Measurements from ENCODE around the gene PCBP3. TPM values are rescaled to one million over a fixed set of nuclear protein-coding genes. Genes with fewer than 3 reads are reported as not detected.

PCBP3 gene
- total RNA-seq, 2 experiments from 2014 or later = 3.4 to 3.8 TPM

DNA sequence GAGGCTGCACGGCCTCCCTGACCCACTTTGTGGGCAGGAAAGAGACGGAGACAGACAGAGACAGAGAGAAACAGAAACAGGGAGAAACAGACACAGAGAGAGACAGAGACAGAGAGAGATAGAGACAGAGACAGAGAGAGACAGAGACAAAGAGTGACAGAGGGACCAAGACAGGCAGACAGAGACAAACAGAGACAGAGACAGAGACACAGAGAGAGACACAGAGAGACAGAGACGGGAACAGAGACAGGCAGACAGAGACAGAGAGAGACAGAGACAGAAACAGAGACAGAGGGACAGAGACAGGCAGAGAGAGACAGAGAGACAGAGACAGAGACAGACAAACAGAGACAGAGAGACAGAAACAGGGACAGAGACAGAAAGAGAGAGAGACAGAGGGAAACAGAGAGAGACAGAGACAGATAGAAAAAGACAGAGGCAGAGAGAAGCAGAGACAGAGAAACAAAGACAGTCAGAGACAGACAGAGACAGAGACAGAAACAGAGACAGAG, 341.1 kb downstream of the PCBP3 start:
- H3K4me3 Mint-ChIP-seq = peak overlapping the region; percentile 67
- no peak overlapping the region for H3K27ac ChIP-seq (ENCODE audit: low read depth in 1 of 2, low read length in 2 of 2)
- H3K36me3 ChIP-seq (ENCODE audit: insufficient read depth, low read length) = no peaks in the 10 kb centered on the region
- TF ChIP-seq, protein P1, sequence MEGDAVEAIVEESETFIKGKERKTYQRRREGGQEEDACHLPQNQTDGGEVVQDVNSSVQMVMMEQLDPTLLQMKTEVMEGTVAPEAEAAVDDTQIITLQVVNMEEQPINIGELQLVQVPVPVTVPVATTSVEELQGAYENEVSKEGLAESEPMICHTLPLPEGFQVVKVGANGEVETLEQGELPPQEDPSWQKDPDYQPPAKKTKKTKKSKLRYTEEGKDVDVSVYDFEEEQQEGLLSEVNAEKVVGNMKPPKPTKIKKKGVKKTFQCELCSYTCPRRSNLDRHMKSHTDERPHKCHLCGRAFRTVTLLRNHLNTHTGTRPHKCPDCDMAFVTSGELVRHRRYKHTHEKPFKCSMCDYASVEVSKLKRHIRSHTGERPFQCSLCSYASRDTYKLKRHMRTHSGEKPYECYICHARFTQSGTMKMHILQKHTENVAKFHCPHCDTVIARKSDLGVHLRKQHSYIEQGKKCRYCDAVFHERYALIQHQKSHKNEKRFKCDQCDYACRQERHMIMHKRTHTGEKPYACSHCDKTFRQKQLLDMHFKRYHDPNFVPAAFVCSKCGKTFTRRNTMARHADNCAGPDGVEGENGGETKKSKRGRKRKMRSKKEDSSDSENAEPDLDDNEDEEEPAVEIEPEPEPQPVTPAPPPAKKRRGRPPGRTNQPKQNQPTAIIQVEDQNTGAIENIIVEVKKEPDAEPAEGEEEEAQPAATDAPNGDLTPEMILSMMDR (IDR thresholded peaks at IDR 0.05) = no peak
- H3K27ac Mint-ChIP-seq = no peak overlapping the region
- H3K36me3 Mint-ChIP-seq (ENCODE audit: low read depth) = no peaks in the 10 kb centered on the region
- DNase-seq = no peak
- intact Hi-C loops (cut with DNase I, micrococcal nuclease) = loop anchor here in 1 of 2 experiments (5.0 to 10.0 kb wide), 4 partner anchors 97 to 430 kb away; partner anchors contain the start of gene PCBP3
- H3K4me1 ChIP-seq (ENCODE audit: insufficient read depth, low read length) = peaks cover 24% of the 10 kb centered on the region
- ChIA-PET CTCF (no interaction called here), POLR2A (no interaction called here)
- ATAC-seq (ENCODE audit: poor library complexity) = no peak
- H3K27me3 ChIP-seq (ENCODE audit: control insufficient read depth in 1 of 2, insufficient read depth in 2 of 2, low read length in 2 of 2) = peaks cover 2 to 4% of the 10 kb centered on the region in 2 experiments
- no peaks in the 10 kb centered on the region for H3K4me1 Mint-ChIP-seq (ENCODE audit: low read depth)
- H3K9me3 ChIP-seq (ENCODE audit: control insufficient read depth in 1 of 2, insufficient read depth in 1 of 2, low read length in 2 of 2) = peaks cover 0 to 8% of the 10 kb centered on the region in 2 experiments
- no peaks in the 10 kb centered on the region for H3K9me3 Mint-ChIP-seq
- H3K27me3 Mint-ChIP-seq = no peaks in the 10 kb centered on the region
- no peak overlapping the region for H3K4me3 ChIP-seq (ENCODE audit: low read length)

DNA sequence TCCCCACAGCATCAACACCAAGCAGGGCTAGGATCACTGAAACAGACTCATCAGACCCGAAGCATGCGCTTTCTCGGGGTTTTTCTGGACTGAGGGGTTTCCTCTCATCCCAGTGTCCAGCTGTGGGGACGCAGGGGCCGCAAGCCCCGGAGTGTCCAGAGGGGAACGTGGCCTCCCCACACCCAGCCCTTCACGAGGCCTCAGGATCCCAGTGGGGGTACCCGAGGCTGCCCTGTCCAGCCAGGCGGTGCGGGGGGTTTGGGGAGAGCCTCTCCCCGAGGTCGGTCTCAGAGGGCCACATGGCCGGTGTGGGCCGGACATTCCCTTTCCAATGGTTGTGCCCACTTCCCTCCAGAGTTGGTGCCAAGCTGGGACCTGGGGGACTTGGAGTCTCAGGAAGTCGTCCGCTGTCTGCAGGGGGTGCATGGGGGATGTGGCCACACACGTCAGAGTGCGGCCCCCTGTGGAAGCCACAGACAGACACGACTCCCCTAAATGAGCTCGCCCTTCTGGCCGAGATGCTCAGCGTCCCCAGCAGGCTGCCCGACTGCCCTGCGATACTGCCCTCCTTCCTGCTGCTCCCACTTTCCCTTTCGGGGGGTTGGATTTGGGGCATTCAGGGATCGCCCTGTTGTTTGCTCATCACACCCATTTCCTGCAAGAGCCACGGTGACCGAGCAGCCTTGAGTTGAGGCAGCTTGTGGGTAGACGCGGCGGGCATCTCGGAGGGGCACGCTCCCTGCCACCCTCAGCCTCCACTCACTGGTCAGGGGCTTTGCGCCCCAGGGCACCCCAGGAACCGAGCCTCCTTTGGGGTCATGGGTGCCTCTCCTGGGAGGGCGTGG, 342.2 kb downstream of the PCBP3 start:
- Histone ChIP-seq H3K27ac (ENCODE audit: low read depth in 1 of 2, low read length in 2 of 2) (no peak overlapping the region), H3K27me3 (ENCODE audit: control insufficient read depth in 1 of 2, insufficient read depth in 2 of 2, low read length in 2 of 2) (peaks cover 0 to 2% of the 10 kb centered on the region in 2 experiments), H3K9me3 (ENCODE audit: control insufficient read depth in 1 of 2, insufficient read depth in 1 of 2, low read length in 2 of 2) (peaks cover 0 to 8% of the 10 kb centered on the region in 2 experiments), H3K4me1 (ENCODE audit: insufficient read depth, low read length) (peaks cover 19% of the 10 kb centered on the region), H3K4me3 (ENCODE audit: low read length) (no peak overlapping the region), H3K36me3 (ENCODE audit: insufficient read depth, low read length) (no peaks in the 10 kb centered on the region)
- DNase-seq (peak in 1 of 14 experiments; percentile 4), ATAC-seq (ENCODE audit: poor library complexity) (no peak)
- intact Hi-C loops (cut with DNase I, micrococcal nuclease) = loop anchor here in 1 of 2 experiments (10.0 kb wide), 2 partner anchors 391 to 431 kb away; no protein-coding TSS in a partner anchor
- TF ChIP-seq, protein P1 (IDR thresholded peaks at IDR 0.05) = no peak
- CTCF ChIA-PET = no interaction called here
- Mint-ChIP-seq H3K9me3 (no peaks in the 10 kb centered on the region), H3K4me3 (no peak overlapping the region), H3K27ac (no peak overlapping the region), H3K27me3 (no peaks in the 10 kb centered on the region), H3K36me3 (ENCODE audit: low read depth) (no peaks in the 10 kb centered on the region), H3K4me1 (ENCODE audit: low read depth) (no peaks in the 10 kb centered on the region)
- POLR2A ChIA-PET = no interaction called here

DNA sequence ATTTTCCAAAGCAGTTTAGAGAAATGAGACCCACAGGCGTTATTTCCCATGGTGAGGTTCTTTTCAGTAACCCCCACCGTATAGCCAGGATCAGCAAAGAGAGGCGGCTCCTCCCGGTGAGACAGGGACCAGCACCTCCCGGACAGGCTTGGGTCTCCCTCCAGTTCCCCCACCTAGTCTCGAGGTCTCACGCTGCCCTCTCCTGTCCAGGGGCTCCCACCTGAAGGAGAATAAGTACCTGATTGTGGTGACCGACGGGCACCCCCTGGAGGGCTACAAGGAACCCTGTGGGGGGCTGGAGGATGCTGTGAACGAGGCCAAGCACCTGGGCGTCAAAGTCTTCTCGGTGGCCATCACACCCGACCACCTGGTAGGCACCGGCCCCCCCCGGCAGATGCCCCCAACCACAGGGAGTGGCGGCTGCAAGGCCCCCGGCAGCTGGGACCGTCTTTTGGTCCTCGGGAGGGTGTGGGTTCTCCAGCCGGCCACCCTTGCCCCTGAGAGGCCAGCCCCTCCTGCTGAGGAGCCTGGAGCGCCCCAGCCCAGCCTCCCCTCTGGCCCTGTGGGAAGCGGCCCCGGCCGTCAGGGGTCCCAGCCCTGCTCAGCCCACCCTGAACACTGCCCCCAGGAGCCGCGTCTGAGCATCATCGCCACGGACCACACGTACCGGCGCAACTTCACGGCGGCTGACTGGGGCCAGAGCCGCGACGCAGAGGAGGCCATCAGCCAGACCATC, 343.0 kb downstream of the PCBP3 start:
- no peaks in the 10 kb centered on the region for H3K27me3 Mint-ChIP-seq
- ATAC-seq (ENCODE audit: poor library complexity) (no peak), DNase-seq (no peak)
- Histone ChIP-seq H3K9me3 (ENCODE audit: control insufficient read depth in 1 of 2, insufficient read depth in 1 of 2, low read length in 2 of 2) (peaks cover 0 to 8% of the 10 kb centered on the region in 2 experiments), H3K36me3 (ENCODE audit: insufficient read depth, low read length) (no peaks in the 10 kb centered on the region), H3K27me3 (ENCODE audit: control insufficient read depth in 1 of 2, insufficient read depth in 2 of 2, low read length in 2 of 2) (peaks cover 0 to 2% of the 10 kb centered on the region in 2 experiments), H3K4me1 (ENCODE audit: insufficient read depth, low read length) (peaks cover 13% of the 10 kb centered on the region), H3K4me3 (ENCODE audit: low read length) (no peak overlapping the region), H3K27ac (ENCODE audit: low read depth in 1 of 2, low read length in 2 of 2) (no peak overlapping the region)
- intact Hi-C loops (cut with DNase I, micrococcal nuclease) = loop anchor here in 1 of 2 experiments (10.0 kb wide), 2 partner anchors 392 to 432 kb away; no protein-coding TSS in a partner anchor
- no peaks in the 10 kb centered on the region for H3K4me1 Mint-ChIP-seq (ENCODE audit: low read depth)
- ChIA-PET CTCF (no interaction called here), POLR2A (no interaction called here)
- no peaks in the 10 kb centered on the region for H3K9me3 Mint-ChIP-seq
- no peaks in the 10 kb centered on the region for H3K36me3 Mint-ChIP-seq (ENCODE audit: low read depth)
- H3K27ac Mint-ChIP-seq = no peak overlapping the region
- H3K4me3 Mint-ChIP-seq = no peak overlapping the region
- TF ChIP-seq, protein P1 (IDR thresholded peaks at IDR 0.05) = no peak

Data from CD4-positive, alpha-beta T cell (primary cell).